NCI-H748 treated with DMSO at 0.1 percent for 48 hours (cell line): ENCODE data around the gene TNXB.
"Not testable (repeated sequence)": the region's sequence is repeated elsewhere in the genome, so short reads cannot be mapped to it uniquely, and the experiment has no call there.

Experiments used
- DNase-seq: peaks from one replicate; lab custom pipeline; 2025; lab: John Stamatoyannopoulos, UW

Gene TNXB

DNA sequence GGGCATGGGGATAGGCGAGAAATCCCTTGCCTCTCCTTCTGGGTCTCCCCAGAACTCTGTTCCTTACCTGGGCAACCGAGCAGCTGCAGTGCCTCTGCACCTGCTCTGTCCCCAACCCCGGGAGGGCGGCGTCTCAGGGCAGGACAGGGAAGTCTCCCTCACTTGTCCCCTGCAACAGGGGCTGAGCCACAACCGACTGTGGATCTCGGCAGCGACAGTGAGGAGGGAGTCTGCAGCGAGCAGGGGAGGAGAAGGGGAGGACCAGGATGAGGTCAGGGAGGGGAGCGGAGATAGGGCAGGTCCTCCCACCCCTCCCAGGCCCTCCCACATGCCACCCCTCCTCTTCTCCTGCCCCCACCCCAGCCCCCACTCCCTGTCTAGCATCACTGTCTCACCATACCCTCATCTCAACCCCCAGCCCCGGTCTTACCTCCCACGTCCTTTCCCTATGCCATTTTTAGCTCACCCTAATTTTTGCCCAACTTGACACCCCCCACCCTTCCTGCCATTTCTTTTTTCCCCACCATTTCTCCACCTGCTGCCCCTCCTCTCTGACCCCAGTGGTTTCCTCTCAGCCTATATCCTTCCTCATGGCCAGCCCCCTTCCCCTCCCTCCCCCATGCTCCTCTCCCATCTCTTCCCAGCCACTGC lies at the start of gene TNXB:
TSS of gene TNXB (minus strand) at position 225 of the 651 bp plus-strand sequence. CDS start 11,140 bp downstream, outside the sequence.
- DNase-seq, result no peak

GRCh38 chr6:32158052-32158451 lies 48.9 kb upstream of the TNXB start:
- DNase-seq, result no peak

- DNase-seq, result no peak
Observed at GRCh38 chr6:32156891-32157290, 47.8 kb upstream of the TNXB start.

DNA sequence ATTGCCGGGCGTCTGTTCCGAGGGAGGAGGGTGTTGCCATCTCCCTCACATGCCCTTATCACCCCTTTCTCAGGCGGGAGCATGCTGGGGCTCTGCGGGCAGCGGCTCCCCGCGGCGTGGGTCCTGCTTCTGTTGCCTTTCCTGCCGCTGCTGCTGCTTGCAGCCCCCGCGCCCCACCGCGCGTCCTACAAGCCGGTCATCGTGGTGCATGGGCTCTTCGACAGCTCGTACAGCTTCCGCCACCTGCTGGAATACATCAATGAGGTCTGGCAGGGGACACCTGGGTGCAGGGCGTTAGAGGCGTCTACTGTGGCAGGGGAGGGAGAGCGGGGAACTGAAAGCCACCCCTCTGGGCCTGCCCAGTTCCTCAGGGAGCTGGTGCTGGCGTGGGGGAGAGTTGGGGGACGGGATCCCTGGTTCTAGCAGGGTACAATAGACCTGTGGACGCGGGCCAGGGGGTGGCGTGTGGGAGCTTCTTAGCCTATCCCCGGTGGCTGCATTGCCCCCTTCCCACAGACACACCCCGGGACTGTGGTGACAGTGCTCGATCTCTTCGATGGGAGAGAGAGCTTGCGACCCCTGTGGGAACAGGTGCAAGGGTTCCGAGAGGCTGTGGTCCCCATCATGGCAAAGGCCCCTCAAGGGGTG lies 45.5 kb upstream of the TNXB start:
- peak; percentile 70 for DNase-seq

GRCh38 chr6:32153564-32154513 lies 44.7 kb upstream of the TNXB start, which contains the start of gene PPT2:
Gene PPT2 (plus strand): TSS chr6:32154141. CDS start chr6:32154595, 454 bp downstream.
- peak; percentile 85 for DNase-seq

DNA sequence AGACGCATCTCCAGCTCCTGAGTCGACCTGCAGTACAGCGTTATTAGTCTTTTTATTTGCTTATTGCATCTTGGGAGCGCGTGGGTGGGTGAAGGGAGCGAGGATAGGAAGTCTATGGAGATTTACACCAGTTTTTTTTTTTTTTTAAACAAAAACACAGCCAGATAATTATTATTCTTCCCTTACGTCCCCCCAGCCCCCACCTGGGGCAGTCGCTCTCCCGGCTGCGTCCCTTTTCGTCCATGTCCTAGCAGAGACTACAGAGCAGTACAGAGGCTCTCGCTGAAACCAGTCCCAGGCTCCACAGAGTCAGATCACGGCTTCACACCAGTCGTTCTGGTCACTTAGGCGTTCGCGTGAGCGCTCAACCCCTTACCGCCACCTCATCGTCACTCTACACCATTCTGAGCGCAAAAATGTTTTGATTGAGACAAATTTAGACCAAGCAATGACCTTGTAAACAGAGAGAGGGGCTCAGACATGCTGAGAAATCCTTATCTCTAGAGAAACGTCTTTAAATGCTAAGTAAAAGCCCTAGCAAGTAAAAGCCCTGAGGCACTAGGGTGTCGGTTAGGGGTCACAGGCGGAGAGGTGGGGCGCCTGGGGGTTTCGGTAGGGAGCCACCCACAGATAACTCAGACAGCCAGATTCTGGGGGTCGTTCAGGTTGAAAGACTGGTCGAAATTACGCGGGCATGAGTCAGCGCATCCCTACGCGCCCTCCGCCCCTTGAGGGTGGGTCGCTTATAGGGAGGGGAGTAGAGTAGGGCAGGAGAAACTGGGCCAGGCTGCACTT lies 43.8 kb upstream of the TNXB start:
- no peak for DNase-seq

GRCh38 chr6:32151863-32152768 lies 43.0 kb upstream of the TNXB start, which contains the start of gene PRRT1:
Gene PRRT1 (minus strand): TSS chr6:32151939. CDS start chr6:32151827, 112 bp downstream.
- no peak for DNase-seq

GRCh38 chr6:32151181-32151862 lies 42.2 kb upstream of the TNXB start:
- no peak for DNase-seq

GRCh38 chr6:32149932-32150870 lies 41.1 kb upstream of the TNXB start:
- no peak for DNase-seq

DNA sequence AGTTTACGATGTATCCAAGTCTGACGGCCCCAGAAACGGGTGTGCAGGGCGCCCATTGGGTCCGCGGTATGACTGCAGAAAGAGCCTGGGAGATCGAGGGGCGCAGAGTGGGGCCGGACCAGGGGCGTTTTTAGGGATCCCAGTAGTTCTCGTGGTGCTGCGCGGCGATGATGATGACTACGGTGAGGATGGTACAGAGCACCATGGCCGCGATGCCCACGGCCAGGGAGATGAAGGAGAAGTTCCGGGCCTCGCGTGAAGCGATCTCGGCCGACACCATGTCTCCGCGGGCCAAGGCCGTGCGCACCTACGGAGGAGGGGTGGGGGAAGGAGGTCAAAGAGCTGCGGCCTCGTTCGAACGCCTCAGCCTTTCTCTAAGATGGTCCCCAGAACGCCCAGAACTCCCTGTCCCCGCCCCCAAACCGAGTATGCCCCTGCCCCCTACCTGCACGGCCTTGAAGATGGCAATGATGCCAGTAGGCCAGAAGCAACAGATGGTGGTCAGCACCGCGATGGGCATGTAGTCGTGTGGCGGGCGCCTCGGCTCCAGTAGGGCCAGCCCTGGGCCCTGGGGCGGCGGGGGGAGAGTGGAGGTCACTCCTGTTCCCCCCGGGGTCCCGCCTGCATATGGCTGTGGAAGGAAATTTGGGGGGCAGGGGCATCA lies 40.1 kb upstream of the TNXB start:
- no peak for DNase-seq

GRCh38 chr6:32148289-32149091 lies 39.4 kb upstream of the TNXB start:
- no peak for DNase-seq

DNA sequence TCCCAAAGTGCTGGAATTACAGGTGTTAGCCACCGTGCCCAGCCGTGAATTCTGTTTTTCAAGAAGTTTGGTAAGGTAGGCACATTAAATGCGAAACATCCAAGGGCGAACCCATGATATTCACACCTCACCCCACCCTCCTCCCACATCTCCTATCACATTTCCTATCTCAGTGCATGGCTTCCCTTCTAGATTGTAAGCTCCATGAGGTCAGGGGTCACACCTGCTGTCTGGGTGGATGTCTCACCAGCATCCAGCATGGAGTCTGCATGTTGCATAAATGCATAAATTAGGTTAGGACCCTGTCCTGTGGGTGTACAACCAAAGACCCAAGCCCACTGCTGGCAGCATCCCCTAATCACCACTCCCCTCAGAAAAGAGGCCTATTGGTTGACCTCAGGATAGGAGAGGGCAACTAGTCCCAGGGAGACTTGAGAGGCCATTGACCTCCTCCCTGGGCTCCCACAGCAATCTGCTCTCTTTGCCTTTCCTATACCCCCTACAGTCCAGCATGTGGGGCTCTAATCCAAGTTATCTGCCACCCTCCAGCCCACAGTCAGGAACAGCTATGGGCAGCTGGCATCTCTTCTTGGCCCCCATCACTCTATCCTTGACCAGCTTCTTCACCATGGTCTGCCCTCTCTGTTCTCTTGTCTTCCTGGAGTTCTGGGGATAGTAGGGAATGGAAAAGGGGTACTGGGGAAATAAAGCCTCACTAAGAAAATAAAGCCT lies 38.4 kb upstream of the TNXB start:
- no peak for DNase-seq

GRCh38 chr6:32146687-32147086 lies 37.5 kb upstream of the TNXB start:
- no peak for DNase-seq

DNA sequence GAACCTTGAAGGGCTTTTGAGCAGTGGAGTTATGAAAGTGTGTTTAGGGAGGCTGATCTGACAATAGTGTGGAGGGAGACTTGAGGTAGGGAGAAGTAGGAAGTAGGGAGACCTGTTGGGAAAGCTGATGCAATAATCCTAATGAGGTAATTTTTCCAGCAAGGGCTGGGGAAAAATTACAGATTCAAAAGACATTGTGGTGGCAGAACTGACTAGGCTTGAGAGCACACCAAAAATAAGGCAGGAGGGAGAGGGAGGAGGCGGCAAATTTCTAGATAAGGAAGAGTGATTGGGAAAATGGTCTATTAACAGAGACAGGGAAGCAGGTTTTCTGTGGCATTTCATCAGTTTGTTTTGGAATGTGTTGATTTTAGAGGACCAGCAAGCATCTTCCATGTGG lies 37.1 kb upstream of the TNXB start:
- no peak for DNase-seq

- not testable (repeated sequence) for DNase-seq
Observed at GRCh38 chr6:32144238-32144637, 35.1 kb upstream of the TNXB start.

DNA sequence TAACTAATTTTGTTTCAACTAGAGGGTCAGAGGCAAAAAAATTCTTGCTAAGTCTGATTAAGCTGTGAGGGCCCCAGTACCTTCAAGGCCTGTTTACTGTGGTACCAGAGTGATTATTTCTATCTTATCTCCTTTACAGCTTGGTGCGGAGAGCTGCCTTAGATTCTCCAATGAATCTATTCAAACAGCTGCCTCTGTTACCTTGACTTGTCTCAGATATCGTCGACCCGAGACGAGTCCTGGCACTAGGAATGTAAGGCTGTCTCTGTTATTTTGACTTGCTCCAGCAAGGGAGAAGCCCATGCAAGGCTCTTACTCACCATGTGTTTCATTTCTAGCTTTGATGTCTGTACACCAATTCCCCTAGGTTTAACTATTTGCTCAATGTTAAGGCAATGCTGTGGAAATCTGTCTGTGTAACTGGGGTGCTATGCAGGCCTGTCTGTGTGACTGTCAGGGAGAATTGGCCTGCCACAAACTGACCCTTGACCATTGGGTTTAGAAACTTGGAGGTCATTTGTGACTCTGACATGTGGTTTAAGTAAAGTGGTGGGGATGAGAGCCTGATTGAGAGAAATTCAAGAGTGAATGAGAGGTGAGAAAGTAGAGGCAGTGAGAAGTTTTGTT lies 31.4 kb upstream of the TNXB start:
- no peak for DNase-seq
